ENCODE data around the gene HOXA3.

The HOXA3 gene

GRCh38 chr7:27198138-27198841 is 45.9 kb upstream of the HOXA3 start:
- no peak for DNase-seq (ENCODE audit: low spot score)
- TF ChIP-seq, protein P1, sequence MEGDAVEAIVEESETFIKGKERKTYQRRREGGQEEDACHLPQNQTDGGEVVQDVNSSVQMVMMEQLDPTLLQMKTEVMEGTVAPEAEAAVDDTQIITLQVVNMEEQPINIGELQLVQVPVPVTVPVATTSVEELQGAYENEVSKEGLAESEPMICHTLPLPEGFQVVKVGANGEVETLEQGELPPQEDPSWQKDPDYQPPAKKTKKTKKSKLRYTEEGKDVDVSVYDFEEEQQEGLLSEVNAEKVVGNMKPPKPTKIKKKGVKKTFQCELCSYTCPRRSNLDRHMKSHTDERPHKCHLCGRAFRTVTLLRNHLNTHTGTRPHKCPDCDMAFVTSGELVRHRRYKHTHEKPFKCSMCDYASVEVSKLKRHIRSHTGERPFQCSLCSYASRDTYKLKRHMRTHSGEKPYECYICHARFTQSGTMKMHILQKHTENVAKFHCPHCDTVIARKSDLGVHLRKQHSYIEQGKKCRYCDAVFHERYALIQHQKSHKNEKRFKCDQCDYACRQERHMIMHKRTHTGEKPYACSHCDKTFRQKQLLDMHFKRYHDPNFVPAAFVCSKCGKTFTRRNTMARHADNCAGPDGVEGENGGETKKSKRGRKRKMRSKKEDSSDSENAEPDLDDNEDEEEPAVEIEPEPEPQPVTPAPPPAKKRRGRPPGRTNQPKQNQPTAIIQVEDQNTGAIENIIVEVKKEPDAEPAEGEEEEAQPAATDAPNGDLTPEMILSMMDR (IDR thresholded peaks at IDR 0.05; ENCODE audit: extremely low read depth, insufficient read depth, missing control alignments) = no peak
- in situ Hi-C loops (cut with MboI; ENCODE audit: low pct_unique_long_range_greater_than_20kb, low sequenced_read_pairs, unreplicated experiment) = no loop called here

DNA sequence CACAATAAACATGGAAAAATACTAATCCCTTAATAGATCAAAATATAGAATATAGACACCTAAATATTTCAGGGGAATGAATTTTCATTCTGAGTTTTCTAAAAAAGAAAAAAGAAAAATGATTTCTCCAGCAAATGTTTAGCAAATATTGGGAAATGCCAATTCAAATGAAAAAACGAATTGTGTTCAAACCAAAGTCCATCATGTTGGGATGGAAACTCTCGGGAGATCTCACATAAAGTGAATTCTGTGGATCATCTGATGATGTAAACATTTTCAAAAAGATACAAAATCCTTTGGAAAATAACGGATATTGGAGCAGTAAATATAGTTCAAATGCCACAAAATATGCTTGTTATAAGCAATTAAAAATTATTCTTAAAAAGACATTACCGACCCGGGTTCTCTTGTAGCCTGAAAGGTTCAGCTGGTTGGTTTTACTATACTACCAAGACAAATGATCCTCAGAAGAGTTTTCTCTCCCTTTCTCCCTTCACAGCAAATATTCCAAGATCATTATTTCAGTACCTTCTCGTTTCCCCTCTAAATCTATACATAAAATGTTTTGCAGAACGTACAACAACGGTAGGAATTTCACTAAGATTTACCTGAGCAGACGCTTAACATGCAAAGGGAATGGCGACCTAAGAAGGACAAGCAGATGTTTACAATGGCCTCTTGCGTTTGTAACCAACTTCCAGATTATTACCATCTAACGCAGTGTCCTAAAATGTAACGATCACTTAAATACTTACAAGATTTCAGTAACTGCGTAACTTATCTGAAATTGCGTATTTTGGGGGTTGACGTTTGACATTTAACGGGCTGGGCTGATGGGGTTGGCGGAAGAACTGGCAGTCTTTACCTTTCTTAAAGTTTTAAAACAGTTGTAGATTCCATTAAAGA is 45.0 kb upstream of the HOXA3 start:
- TF ChIP-seq, protein P1 (IDR thresholded peaks at IDR 0.05; ENCODE audit: extremely low read depth, insufficient read depth, missing control alignments) = no peak
- in situ Hi-C loops (cut with MboI; ENCODE audit: low pct_unique_long_range_greater_than_20kb, low sequenced_read_pairs, unreplicated experiment) = no loop called here

GRCh38 chr7:27196287-27196767 is 43.9 kb upstream of the HOXA3 start:
- TF ChIP-seq, protein P1 (IDR thresholded peaks at IDR 0.05; ENCODE audit: extremely low read depth, insufficient read depth, missing control alignments) = peak; percentile 83
- in situ Hi-C loops (cut with MboI; ENCODE audit: low pct_unique_long_range_greater_than_20kb, low sequenced_read_pairs, unreplicated experiment) = no loop called here
- DNase-seq (ENCODE audit: low spot score) = peak; percentile 85

More for the DNA sequence above, 45.0 kb upstream of the HOXA3 start:
- DNase-seq (ENCODE audit: low spot score) = no peak

GRCh38 chr7:27194686-27195379 is 42.5 kb upstream of the HOXA3 start:
- no peak for DNase-seq (ENCODE audit: low spot score)
- in situ Hi-C loops (cut with MboI; ENCODE audit: low pct_unique_long_range_greater_than_20kb, low sequenced_read_pairs, unreplicated experiment) = no loop called here
- TF ChIP-seq, protein P1 (IDR thresholded peaks at IDR 0.05; ENCODE audit: extremely low read depth, insufficient read depth, missing control alignments) = no peak

GRCh38 chr7:27194002-27194352 is 41.6 kb upstream of the HOXA3 start:
- TF ChIP-seq, protein P1 (IDR thresholded peaks at IDR 0.05; ENCODE audit: extremely low read depth, insufficient read depth, missing control alignments) = no peak
- in situ Hi-C loops (cut with MboI; ENCODE audit: low pct_unique_long_range_greater_than_20kb, low sequenced_read_pairs, unreplicated experiment) = no loop called here
- no peak for DNase-seq (ENCODE audit: low spot score)

DNA sequence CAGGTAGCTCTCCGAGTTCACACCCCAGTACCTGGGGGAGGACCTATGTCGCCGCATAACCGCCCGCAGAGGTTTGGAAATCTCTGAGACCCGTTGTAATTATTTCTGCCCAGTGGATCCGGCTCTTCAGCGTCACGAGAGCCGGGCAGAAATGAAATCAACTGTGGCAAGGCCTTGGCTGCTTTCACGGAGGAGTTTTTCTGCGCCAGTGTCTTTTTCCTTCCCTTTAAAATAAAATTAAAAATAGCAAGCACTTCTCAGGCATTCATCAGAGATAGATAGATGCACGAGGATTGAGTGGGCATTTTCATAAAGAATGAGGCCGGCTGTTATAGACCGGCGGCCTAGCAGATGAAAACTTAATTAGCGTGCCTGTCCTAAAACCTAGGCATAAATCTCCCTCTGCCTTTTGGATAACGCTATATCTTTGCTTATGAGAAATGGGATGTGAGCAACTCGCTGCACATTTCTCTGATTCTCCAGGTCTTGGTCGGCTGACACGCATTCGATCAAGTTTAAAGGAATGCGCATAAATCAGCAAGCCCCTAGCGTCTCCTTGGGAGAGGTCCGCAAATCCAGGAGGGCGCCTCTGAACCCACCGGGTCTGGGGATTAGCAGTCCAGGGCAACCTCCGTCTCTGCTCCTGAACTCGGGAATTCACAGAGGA is 41.1 kb upstream of the HOXA3 start:
- no peak for DNase-seq (ENCODE audit: low spot score)
- TF ChIP-seq, protein P1 (IDR thresholded peaks at IDR 0.05; ENCODE audit: extremely low read depth, insufficient read depth, missing control alignments) = no peak
- in situ Hi-C loops (cut with MboI; ENCODE audit: low pct_unique_long_range_greater_than_20kb, low sequenced_read_pairs, unreplicated experiment) = no loop called here
